ENCODE data around the gene RSAD1. TPM values are rescaled to one million over a fixed set of nuclear protein-coding genes. Genes with fewer than 3 reads are reported as not detected.
"Not testable (repeated sequence)": the region's sequence is repeated elsewhere in the genome, so short reads cannot be mapped to it uniquely, and the experiment has no call there.

The RSAD1 gene
- total RNA-seq, 1 experiment from 2014 or later, result 18.7 TPM

DNA sequence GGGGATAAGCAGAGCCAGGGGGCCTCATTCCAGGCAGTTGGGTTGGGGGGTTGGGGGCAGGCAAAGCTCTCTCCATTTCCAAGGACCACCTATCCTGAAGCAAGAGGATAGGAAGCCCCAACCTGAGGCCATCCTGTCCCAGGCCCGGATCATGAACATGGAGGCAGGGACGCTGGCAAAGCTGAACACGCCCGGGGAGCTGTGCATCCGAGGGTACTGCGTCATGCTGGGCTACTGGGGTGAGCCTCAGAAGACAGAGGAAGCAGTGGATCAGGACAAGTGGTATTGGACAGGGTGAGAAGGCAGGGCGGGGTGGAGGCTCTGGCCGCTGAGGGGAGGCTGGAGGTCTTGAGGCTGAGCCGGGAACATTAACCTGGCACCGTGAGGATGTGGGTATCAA is 6.4 kb upstream of the RSAD1 start:
- no peak for DNase-seq (ENCODE audit: low spot score)

DNA sequence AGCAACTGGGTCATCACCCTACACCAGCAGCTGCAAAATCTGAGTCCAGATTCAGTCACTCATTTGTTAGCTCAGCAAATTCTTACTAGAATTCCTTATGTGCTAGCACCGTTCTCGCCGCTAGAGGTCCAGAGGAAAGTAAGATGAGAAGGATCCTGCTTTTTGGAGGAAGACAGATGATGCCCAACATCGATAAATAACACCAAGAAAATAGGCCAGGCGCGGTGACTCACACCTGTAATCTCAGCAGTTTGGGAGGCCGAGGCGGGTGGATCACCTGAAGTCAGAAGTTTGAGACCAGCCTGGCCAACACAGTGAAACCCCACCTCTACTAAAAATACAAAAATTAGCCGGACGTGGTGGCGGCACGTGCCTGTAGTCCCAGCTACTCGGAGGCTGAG is 5.9 kb upstream of the RSAD1 start:
- DNase-seq (ENCODE audit: low spot score), result not testable (repeated sequence)

DNA sequence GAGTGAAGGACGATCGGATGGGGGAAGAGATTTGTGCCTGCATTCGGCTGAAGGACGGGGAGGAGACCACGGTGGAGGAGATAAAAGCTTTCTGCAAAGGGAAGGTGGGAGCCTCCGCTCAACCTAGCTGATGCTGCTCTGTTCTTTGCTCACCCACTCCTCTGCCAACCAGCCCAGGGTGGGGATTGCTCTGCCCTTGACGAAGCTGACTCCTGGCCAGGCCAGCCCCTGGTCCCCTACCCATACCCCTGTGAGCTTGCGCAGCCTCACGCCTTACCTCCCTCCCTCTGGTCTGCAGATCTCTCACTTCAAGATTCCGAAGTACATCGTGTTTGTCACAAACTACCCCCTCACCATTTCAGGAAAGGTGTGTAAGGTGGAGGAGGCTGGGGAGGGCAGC is 4.8 kb upstream of the RSAD1 start:
- DNase-seq (ENCODE audit: low spot score), result no peak

DNA sequence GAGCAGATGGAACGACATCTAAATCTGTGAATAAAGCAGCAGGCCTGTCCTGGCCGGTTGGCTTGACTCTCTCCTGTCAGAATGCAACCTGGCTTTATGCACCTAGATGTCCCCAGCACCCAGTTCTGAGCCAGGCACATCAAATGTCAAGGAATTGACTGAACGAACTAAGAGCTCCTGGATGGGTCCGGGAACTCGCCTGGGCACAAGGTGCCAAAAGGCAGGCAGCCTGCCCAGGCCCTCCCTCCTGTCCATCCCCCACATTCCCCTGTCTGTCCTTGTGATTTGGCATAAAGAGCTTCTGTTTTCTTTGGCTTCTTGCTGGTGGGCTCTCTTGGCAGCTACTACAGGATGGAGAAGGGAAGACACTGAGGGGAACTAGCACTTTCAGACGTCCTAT is 4.1 kb upstream of the RSAD1 start:
- no peak for DNase-seq (ENCODE audit: low spot score)

DNA sequence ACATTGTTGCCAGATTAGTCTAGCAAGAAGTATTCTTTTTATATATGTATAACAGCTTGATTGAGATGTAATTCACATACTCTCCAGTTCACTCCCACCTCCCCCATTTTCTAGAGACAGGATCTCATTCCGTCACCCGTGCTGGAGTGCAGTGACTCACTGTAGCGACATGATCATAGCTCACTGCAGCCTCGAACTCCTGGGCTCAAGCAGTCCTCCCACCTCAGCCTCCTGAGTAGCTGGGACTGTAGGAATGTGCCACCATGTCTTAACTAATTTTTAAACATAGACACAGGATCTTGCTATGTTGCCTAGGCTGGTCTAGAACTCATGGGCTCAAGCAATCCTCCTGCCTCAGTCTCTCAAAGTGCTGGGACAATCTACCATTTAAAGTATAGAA is 3.3 kb upstream of the RSAD1 start:
- no peak for DNase-seq (ENCODE audit: low spot score)

DNA sequence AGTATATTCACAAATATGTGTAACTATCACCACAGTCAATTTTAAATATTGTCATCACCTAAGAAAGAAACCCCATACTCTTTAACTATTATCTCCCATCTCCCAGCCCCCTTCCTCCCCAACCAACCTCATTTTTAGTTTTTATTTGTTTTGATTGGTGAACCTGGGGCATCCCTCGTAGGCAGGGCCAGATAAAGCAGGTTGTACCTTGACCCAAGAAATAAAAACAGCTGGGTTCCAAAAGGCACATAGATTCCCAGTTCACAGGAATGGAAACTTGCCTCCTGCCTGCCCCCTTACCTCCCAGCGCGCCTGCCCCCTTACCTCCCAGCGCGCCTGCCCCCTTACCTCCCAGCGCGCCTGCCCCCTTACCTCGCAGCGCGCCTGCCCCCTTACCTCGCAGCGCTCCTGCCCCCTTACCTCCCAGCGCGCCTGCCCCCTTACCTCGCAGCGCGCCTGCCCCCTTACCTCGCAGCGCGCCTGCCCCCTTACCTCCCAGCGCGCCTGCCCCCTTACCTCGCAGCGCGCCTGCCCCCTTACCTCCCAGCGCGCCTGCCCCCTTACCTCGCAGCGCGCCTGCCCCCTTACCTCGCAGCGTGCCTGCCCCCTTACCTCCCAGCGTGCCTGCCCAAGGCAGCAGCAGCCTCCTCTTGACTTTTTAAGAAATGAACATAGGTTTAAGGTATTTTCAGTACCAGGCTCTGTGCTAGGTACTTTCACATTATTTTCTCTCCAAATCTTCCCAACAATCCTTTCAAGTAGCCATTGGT is 2.7 kb upstream of the RSAD1 start:
- not testable (repeated sequence) for DNase-seq (ENCODE audit: low spot score)

DNA sequence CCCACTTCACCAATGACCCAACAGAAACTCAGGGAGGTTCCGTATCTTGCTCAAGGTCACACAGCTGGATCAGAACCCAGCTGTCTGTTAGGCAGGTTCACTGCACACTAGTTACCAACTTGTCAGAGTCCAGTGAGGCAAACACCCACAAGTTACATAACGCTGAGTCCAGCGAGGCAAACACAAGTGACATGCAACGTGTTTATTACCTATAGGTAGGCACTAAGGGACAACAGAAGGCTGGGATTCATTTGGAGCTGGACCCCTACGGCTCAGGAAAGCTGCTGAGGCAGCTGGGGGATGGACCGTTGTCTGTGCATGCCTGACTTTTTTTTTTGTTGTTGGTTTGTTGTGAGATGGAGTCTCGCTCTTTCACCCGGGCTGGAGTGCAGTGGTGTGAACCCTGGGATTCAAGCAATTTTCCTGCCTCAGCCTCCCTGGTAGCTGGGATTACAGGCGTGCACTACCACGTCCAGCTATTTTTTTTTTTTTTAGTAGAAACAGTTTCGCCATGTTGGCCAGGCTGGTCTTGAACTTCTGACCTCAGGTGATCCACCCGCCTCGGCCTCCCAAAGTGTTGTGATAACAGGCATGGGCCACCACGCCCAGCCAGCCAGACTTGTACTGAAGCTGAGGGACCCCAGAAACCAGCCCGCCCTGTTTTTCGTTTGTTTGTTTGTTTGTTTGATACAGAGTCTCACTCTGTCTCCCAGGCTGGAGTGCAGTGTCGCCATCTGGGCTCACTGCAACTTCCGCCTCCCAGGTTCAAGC is 1.9 kb upstream of the RSAD1 start:
- DNase-seq (ENCODE audit: low spot score), result no peak

DNA sequence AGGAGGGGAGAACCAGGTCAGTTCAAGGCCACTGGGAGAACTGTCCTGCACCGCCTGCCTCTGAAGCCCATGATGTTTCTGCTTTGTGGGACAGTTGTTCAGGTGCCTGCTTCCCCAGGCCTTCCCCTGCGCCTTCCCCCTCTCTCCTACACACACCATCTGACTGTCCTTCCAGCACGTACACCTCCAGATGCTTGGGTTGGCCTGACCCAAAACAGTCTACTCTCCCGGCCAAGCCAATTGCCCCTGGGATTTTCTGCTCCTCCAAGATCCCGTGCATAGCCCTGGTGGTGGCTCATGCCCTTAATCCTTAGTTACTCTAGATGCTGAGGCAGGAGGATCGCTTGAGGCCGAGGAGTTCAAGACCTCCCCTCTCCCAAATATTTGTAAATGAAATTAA is 684 bp upstream of the RSAD1 start:
- no peak for DNase-seq (ENCODE audit: low spot score)

DNA sequence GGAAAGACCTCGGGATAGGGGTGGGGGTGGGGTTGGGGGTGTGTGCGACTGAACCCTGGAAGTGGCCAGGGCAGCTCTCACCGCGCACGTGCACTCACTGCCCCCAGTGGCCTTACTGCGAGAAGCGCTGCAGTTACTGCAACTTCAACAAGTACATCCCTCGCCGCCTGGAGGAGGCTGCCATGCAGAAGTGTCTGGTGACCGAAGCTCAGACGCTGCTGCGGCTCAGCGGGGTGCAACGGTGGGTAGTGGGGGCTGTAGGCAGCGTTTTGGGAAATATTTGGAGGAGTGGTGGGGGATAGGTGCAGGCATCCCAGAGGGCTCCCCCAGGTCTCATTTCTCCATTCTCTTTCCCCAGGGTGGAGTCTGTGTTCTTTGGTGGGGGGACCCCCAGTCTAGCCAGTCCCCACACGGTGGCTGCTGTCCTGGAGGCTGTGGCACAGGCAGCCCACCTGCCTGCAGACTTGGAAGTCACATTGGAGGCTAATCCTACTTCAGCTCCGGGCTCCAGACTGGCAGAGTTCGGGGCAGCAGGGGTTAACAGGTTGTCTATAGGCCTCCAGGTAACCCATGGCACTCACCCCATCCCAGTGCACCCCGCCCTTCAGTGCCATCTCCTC is 972 bp downstream of the RSAD1 start:
- DNase-seq (ENCODE audit: low spot score), result peak; percentile 92

DNA sequence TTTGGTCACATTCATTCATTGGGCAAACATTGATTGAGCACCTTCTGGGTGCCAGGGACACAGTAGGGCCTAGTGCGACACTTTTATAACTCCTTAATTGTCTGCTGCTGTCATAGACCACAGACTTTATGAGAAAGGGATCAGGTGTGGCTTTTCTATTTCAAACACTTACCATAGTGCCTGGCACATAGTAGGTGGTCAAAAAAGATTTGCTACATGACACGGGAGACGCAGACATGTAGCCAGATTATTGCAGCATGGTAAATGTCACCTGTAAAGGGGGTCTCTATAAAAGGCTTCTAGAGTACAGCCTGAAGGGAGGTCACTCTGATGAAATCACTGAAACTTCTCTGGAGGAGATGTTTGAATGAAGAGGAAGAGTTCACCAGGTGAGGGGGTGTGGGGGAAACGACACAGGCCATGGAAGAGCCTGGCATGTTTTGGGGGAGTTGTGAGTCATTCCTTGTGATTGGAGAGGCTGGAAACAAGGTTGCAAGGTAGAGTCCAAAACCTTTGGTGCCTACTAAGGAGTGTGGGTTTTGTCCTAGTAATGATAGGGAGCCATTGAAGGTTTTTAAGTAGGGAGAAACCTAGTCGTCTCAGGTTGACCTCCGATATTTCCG is 1.6 kb downstream of the RSAD1 start:
- no peak for DNase-seq (ENCODE audit: low spot score)

DNA sequence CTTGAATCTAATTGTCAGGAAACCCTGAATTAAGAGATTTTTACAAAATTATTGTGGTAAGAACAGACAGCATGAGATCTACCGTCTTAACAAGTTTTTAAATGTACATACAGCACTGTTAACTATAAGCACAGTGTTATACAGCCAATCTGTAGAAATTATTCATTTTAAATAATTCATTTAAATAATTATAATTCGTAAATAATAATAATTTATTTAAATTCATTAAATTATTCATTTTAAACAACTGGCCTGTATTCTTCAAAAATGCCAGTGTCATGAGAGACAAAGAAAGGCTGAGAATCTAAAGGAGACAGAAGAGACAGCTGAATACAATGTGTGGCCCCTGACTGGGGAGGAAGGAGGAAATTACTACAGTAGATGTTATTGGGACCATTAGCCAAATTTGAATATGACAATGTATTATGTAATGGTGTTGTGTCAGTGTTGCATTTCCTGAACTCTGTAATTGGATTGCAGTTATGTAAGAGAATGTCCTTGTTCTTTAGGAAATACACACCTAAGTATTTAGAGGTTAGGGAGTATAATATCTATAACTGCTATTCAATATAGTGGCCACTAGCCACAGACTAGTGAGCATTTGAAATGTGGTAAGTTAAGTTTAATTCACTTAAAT is 2.3 kb downstream of the RSAD1 start:
- DNase-seq (ENCODE audit: low spot score), result no peak

DNA sequence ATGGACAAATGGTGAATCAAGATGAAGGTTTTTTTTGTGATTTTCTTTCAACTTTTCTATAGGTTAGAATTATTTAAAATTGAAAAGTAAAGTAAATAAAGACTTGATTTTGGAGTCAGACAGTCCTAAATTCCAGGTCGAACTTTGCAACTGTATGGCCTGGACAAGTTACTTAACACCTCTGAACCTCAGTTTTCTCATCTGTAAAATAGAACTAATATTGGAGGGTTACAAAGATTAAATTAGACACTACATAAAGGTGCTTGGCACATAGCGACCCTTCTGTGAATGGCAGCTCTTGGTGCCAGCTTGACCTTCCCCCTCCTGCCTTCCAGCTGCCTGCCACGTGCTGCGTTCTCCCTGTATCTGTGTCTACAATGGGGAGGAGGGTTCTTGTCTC is 3.0 kb downstream of the RSAD1 start:
- DNase-seq (ENCODE audit: low spot score), result no peak

DNA sequence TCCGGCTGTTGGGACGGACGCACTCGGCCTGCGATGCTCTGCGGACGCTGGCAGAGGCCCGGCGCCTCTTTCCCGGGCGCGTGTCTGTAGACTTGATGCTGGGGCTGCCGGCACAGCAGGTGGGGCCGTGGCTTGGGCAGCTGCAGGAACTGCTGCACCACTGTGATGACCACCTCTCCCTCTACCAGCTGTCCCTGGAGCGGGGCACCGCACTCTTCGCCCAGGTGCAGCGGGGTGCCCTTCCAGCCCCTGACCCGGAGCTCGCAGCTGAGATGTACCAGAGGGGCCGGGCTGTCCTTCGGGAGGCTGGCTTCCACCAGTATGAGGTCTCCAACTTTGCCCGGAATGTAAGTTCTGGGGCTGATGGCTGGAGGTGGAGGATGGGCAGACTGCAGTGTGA is 3.5 kb downstream of the RSAD1 start:
- no peak for DNase-seq (ENCODE audit: low spot score)

DNA sequence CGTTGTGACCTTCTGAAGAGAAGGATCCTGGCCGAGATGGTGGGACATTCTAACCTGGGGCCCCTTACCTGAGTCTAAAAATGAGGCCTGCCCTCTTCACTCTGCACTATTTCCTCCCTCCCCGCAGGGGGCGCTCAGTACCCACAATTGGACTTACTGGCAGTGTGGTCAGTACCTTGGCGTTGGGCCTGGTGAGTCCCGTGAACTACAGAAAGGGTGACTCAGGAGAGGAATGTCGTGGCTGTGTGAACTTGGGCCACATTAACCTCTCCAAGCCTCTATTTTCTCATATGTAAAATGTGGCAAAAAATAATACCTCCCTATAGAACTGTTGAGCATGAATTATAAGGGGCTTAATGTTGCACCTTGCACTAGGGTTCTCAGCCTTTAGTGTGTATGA is 3.9 kb downstream of the RSAD1 start:
- peak; percentile 98 for DNase-seq (ENCODE audit: low spot score)

DNA sequence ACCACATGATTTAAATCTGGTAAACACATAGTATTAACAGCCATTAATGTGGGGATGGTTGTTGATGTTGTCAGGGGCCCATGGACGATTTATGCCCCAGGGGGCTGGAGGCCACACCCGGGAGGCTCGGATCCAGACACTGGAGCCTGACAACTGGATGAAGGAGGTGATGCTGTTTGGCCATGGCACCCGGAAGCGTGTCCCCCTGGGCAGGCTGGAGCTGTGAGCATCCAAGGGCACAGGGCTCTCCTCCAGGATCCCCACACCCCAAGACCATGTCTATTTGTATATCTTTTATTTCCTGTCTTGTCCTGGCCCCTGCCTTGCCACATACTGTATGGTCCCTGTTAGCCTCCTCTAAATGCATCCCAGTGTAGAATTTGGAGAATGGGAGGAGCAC is 4.6 kb downstream of the RSAD1 start:
- no peak for DNase-seq (ENCODE audit: low spot score)

DNA sequence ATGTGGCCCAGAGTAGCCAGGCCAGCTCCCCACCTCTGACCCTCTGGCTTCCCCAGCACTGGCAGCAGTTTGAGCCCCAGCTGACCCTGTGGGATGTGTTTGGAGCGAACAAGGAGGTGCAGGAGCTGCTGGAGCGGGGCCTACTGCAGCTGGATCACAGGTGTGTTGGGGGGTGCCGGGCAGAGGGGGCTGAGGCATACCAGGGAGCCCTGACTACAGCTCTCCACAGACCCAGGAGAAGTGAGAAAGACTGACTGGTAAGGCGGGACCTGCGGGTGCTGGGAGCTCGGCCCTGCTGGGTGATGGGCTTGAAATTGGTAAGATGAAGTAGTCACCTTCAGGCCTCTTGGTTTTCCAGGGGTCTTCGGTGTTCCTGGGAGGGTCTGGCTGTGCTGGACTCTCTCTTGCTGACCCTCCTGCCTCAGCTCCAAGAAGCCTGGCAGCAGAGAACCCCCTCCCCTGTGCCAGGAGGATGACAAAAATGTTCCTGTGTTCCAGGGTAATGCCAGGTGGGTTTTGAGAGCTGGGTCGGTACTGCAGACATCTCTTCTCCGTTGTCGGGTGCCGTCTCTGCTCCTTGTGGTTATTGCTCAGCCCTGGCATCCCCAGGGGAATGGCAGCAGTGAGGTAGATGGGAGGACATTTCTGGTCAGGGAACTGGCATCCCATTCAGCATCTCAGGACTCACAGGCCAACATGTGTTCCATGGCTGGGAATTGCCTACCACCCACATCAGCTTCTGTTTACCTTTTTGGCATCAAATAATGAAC is 5.9 kb downstream of the RSAD1 start:
- no peak for DNase-seq (ENCODE audit: low spot score)

DNA sequence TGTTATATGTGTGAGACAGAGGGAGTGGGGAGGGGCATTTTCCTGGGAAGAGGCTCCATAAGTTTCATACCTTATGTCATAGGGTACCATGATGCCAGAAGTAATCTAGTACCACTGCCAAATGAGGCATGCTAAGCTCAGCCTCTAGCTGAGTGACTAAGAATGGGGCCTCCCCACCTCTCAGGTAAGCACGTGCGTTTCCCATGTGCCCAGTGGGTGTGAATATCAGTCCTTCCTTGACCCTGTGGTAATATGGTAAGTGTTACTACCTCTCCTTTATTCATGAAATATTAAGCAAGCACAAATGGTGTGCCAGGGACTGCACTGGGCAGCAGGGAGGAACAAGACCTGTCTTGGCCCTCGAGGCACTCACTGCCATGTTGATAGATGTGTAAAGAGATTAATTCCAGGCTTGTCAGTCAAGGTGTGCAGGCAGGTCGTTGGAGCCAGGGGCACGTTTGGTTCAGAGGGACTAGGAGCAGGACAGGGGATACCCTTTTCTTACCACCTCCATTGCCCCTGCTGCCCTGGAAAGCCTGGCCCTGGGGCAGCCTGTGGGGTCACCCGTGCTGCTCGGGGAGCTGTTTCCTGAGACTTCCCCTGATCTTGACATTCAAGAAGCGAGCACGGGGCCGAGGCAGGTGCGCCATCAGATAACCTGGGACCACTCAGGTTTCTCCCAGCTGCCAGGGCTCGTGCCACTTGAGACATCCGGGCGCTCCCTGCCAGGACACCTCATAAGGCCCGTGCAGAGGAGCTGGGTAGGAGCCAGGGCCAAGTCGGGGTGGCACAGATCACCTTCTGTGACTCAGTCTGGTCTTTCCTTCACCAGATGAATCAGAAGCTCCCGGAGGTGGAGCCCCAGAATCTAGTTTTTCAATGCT is 8.8 kb downstream of the RSAD1 start:
- no peak for DNase-seq (ENCODE audit: low spot score)

DNA sequence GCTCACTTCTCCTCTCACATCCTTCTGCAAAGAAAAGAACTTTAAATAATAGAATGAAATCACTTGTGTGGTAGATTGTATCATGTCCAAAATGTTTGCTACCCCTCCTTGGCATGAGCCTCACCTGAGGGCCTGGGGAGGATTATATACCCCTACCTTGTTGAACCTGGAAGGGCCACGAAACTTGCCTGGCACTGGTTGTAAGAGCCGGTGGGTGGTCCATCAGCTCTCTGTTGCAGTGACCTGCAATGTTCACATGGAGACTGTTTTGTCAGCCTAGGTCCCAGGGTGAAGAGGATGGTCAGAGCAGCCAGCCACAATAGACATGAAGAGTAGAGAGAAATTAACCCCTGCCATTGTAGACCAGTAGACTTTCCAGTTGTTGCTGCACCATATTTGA is 10.2 kb downstream of the RSAD1 start:
- DNase-seq (ENCODE audit: low spot score), result no peak

DNA sequence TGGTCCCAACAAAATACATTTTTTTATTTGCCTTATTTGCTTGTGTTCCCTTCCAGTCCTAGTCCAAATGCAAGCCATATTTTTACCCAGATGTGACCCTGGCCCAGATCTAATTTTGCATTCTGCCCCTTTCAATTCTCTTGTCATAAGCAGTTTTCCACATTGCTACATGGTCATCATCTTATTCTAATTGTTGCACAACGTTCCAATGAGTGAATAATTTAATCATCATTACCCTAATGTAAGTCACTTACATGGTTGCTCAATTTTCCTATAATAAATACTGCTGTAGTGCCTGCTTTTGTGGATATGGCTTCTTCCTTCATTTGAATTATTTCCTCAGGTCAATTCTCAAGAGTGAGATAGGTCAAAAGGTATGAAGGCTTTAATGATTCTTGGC is 12.8 kb downstream of the RSAD1 start:
- no peak for DNase-seq (ENCODE audit: low spot score)

DNA sequence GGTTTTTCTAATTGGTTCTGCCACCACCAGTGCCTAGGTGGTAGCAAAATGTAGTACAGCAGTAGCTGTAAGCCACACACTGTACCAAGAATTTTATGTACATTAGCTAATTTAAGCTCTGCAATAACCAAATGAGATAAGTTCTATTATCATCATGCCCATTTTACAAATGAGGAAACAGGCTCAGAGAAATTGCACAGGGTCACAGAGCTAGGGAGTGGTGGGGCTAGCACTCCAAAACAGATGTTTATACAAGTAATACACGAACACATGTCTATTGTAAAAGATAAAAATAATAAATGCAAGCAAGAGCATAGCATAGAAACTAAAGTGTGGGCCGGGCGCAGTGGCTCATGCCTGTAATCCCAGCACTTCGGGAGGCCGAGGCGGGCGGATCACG is 13.6 kb downstream of the RSAD1 start:
- DNase-seq (ENCODE audit: low spot score), result no peak
